NCI-H82 (cell line): ENCODE results near the gene AHSA1.

Source experiments
- DNase-seq: peaks from one replicate; lab custom pipeline; 2025; lab: John Stamatoyannopoulos, UW

Gene AHSA1

DNA sequence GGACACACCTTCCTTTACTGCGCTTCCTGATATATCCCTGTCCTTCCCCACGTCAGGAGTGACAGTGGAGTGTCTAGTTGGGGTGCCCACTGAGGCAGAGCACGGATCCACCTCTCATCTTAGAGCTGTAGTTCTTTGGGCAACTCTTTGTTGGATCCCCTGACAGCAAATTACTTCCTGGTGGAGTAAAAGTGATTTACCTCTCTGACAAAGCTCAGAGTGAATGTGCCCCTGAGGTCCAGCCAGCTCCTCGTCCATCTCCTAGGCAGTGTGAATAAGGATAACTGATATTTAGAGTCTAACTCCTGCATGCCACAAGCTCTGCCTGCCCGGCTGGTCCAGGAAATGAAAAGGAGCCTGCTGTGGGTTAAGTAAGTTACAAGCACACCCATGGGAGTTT, 16.0 kb downstream of the AHSA1 start:
- DNase-seq, result no peak

DNA sequence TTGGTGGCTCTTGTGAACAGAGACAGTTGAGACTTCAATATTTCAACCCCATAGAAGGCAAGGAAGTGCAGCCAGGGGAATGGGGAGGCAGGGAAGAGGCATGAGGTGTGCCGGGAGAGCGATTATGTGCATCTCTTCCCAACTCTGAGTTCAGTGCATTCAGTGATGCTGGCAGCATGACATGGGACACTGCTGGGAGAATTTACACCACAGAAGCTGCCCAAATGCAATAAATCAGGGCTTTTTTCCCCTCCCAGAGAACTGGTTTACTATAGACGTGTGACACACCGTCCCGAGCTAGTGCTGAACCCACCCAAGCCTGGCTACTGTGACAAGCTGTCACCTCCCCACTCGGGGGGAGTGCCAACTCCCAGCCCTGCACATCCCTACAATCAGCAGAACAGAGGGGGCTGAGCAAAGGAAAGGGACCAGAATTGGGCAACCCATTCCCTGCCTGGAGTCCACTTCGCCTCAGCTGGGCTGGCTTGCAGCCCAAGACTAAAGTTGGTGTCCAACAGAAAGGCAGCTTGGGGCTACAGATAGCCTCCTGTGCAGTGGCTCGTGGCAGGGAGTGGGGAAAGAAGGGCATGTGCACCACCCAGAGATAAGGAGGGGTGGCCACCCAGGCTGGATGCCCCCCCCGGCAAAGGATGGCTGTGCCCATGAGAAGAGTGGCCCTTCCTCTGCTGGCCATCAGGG, 16.7 kb downstream of the AHSA1 start:
- no peak for DNase-seq

DNA sequence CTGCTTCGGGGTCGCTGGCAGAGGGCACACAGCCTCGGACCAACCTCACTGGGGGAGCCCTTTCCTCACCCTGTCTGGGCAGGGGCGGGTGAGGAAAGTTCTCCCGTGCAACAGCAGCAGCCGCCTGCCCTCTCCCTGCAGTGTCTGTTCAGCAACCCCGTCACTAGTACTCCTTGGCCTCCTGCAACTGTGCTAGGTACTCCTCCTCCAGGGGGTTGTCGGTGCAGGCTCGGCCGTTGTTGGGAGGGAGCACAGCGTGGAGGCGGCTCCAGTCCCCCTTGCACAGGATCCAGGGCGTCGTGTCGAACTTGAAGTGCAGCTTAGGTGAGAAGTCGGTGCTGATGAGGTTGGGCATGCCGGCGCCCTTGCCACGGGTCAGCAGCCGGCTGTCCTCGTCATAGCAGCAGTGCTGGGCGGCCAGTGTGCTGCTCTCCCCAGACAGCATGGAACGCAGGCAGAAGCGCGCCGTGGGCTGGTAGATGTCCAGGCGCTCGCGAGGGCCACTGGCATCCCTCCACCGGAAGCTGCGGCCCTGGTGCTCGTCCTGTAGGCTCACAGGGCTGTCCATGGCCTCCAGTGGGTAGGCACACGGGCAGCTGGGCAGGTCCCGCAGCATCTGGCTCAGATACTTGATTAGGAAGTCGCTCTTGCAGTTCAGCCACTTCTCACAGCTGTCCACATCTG, 17.7 kb downstream of the AHSA1 start:
- no peak for DNase-seq

DNA sequence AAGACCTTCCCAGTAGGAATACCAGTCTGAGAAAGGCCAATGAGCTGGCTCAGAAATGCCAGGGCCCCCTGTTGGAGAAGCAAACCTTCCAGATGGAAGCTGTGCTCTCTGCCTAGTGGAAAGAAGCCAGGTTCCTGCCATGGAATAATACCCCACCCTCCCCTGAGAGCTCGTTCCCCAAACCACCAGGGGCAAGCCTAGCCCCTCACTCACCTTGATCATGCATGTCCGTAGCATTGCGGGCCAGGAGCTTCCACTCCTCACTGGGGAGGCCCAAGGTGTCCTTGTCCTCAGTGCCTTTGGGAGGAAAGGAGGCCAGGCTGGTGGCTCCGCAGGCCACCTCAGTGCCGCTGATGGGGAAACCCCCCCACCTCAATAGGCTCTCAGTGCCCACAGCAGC, 20.1 kb downstream of the AHSA1 start:
- DNase-seq, result no peak

DNA sequence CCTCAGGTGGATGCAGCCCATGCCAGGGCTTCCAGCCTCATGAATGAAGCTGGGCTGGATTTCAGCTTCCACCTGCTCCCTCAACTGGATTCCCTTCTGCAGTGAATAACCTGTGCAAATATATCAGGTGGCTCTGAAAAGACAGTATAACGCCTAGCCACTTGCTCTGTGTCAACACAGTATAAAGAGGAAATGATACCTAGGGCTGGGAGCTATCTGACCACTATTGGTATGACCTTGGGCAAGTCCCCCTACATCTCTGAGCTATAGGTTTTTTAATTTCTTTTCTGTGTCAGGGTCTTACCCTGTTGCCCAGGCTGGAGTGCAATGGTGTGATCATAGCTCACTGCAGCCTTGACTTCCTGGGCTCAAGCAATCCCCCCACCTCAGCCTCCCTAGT, 20.9 kb downstream of the AHSA1 start:
- no peak for DNase-seq

DNA sequence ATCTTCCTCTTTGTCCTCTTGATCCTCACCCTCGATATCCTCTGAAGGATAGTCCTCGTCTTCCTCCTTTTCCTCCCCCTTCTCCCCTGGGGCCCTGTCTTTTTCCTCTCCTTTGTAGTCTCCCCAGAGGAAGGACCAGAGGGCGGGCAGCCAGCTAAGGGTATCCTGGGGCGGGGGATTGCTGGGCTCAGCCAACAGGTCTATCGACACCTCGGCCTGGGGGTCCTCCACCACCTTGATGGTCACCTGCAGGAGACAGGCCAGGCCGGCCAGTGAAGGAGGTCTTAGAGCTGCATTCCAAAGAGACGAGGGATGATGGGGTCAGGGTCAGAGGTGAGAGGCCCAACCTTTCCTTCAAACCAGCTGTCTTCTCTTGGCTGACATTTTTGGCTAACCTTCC, 24.5 kb downstream of the AHSA1 start:
- no peak for DNase-seq

DNA sequence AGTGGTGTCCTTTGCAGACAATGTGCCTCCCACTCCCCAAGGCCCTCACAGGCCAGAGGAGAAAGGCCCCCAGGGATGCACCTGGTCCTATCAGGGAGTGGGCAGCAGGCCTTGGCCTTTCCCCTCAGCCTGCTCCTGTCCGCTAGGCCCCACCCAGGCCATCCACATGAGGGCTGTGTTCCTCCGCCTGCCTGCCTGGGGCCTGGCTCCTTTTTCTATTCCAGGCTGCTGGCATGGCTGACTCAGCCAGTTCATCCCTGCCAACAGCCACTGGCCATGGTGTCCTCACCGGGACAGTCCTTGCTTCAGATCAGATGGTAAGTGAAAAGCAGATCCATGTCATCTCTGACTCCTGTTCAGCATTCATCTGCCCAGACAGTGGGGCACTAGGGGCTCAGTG, 27.4 kb downstream of the AHSA1 start:
- DNase-seq, result no peak

DNA sequence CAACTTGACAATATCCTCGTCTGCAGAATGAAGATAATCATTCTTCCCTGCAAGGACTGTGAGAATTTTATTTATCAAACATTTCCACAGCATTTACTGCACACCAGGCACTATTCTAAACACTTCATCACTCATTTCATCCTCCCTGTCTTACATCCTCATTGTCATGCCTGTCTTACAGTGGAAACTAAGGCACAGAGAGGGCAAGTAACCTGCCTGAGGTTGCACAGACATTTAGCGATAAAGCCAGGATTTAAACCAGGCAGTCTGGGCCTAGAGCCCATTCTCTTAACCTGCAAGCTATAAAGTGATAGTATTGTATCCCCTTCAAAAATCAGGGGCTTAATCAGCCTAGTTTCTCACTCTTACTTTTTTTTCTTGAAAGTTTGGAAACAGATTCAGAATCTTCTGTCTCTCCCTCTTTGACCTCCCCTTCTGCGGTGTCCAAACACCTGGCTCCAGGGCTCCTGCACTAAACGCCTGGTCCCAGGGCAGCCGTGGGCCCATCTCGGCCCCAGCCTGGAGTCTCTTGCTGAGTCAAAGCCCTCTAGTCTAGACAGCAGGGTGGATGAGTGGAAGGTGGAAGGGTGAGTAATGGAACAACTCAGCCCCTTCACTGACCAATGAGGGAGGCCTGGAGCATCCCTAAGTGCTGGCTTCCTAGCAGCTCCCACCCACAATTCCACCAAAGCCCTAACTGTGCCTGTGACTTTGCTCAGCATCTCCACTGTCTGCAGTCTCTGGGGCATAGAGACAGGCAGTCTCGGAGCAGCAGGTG, 28.2 kb downstream of the AHSA1 start:
- no peak for DNase-seq

DNA sequence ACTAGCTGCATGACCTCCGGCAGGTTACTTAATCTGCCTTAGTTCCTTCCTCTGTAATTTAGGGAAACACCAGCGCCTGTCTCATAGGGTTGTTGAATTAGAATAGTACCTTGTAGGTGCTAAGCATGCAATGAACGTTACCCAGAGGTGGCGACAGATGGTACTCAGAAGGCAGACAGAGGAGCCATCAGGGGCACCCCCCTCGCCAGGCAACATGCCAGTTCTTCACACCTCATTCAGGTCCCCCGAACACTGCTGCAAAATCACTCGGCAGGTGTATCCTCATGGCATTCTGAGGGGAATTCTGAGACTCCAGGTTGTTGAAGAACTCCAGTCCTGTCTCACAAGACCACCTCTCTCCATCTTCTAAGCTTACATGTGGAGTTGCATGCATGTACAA, 30.7 kb downstream of the AHSA1 start:
- no peak for DNase-seq

DNA sequence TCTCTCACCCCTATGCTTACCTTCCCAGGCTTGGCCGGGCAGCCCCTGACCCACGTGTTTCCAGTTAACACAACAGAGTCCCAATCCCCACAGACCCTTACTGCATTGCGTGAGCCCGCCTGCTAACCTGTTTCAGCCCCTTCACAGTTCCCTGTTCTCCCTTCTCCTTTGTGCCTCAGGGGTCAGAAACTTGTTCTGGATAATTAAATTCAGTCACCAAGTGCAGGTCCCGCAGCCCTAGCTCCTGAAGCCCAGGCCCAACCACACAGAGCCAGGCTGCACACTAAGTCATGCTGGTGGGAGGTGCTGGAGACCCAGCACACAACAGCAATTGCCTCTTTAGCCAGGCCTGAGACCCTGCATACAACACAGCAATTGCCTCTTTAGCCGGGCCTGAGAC, 31.1 kb downstream of the AHSA1 start:
- DNase-seq, result no peak

DNA sequence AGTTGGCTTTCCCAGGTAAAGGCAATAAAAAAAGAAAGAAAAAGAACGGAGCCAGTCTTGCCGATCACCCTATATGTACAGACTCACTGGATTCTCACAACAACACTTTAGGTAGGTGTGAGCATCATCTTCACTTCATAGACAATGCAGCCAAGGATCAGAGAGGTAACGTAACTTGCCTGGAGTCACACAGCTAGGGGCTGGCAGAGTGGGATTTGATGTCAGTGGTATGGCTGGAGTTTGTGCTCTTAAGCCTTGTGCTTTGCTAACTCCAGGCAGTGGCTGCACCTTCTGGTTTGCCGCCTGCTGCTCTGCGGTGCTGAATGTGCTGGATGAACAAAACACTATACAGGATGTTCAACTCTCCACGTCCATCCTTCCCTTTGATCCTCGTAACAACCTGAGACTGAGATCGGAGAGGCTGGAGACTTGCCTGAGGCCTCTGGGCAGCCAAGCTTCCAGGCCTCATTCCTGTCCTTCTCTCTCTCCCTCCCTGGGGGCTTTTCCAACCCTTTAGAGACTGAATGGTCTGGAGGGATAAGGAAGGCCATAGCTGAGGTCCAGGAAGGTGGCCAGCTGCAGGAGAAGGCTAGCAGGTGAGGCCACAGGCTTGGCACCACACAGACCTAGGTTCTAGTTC, 32.6 kb downstream of the AHSA1 start:
- no peak for DNase-seq

DNA sequence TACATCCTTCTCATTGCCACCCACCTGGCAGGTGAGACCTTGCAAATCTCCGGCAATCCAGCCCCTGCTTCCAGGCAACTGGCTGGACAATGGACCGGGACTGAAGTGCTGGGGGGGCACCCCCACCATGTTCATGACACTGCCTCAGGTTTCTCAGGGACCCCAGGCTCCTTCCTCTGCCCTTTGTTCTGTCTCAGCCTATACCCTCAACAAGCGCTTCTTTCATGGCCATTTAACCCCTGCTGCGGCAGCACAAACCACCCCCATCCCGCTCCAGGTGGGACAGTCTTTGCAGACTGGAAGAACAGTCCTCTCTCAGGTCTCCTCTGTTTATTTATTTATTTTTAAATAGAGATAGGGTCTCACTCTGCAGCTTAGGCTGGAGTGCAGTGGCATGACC, 33.2 kb downstream of the AHSA1 start:
- no peak for DNase-seq

DNA sequence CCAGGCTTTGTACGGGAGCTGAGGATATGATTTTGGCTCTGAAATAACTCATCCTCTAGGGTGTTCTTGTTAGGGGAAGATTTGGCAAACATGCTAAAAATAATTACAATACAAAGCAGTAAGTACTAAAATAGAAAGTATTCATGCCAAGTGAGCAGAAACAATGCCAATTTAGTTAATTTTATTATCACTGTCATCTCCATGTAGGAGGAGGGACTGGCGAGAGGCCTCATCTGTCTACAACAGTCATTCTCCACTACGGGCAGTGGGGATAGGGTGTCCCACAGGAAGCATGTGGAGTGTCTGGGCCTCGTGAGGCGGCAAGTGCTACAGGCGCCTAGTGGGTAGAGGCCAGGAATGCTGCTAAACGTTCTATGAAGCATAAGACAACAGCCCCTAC, 37.4 kb downstream of the AHSA1 start:
- DNase-seq, result no peak

DNA sequence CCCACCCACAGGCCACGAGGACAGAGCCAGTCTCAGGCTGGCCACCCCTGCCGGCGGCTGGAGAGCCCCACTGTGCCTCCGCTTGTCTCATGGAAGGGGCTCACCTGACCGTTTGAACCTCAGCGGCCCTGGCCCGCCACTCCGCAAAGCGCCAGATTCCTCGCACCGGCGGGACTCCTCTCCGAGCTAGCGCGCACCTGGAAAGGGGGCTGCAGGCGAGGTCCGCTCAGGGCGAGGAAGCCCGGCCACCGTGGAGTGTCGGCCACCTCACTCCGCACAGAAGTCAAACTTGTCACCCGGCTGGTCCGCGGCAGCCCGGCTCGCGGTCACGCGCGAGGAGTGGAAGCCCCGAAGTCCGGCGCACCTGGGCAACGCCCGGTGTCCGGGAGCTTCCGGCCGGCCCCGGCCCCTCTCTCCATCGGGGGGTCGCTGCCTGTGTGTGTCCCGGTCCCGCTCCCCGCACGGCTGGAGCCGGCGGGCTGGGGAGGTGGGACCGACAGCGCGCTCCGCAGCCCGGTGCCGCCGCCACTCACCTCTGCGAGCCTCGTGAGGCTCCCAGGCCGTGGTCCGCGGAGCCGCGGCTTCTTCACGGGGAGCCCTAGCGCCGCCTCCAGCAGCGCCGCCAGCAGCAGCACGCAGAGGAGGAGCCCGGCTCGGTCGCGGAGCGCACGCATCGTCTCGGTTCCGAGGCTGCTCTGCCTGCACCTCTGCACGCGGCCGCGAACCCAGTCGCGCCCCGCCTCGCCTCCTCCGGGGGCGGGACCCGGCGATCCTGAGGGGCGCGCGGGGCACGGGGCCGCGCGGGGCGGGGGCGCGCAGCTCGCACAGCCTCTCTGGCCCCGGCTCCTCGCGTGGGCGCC, 40.5 kb downstream of the AHSA1 start, which contains the start of gene ISM2:
TSS of gene ISM2 (minus strand) at position 697 of the 860 bp plus-strand sequence. CDS start at position 674, 23 bp downstream.
- peak; percentile 54 for DNase-seq

DNA sequence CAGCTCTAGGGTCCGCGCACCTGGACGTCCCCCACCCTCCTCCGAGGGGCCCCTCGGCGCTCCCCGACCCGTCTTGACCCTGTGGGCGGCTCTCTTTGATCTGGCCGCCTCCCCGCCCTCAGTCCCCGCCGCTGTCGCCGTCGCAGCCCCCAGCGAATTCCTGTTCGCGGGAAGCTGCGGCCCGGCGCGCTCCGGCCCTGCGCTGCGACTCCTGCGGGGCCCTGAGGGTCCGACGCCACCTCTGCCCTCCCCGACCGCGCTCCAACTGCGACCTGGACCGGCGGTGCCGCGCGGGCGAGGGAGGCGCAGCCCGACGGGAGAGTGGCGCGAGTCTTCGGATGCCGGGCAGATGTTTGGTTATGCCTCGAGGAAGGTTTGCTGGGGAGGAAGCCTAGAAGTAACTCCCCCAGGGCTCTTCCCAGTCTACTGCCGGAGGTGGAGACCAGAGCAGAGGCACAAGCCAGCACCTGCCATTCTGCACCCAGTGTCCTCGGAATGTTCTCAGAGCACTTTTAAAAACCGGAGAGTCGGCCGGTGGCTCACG, 41.2 kb downstream of the AHSA1 start:
- DNase-seq, result peak; percentile 18

DNA sequence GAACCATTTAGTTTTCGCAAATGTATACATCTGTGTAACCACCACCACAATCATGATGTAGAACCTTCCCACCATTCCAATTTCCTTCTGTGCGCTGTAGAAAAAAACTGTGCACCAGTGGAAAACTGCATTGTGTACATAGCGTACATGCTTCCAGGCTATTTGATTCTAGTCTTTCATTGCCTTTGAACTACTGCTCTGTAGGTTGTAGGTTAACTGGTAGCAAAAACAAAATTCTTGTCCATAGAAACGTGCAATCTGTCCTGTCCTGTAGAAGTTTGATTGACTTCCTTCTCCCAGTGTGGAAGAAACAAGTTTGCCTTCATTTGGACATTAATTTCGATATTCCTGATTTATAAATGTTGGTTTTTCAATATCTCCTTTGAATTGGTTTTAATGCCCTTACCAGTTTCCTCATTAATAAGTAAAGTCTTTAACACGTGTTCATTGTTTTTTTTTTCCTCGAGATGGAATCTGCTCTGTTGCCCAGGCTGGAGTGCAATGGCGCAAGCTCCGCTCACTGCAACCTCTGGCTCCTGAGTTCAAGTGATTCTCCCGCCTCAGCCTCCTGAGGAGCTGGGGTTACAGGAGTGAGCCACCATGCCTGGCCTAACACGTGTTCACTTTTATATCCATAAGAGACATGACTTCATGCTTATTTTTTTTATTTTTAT, 44.4 kb downstream of the AHSA1 start:
- no peak for DNase-seq

DNA sequence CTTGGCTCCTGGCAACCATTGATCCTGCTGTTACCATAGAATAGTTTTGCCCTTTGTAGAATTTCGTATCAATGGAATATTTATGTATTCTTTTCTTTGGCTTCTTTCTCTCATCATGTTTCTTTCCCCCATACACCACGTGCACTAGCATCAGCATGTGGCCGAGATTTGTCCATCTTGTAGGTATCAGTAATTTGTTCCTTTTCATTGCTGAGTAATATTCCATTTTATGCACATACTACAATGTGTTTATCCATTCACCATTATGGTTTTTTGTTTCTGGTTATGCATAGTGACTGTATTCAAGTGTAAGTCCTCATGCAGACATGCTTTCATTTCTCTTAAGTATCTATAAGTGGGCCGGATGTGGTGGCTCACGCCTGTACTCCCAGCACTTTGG, 45.2 kb downstream of the AHSA1 start:
- DNase-seq, result no peak

DNA sequence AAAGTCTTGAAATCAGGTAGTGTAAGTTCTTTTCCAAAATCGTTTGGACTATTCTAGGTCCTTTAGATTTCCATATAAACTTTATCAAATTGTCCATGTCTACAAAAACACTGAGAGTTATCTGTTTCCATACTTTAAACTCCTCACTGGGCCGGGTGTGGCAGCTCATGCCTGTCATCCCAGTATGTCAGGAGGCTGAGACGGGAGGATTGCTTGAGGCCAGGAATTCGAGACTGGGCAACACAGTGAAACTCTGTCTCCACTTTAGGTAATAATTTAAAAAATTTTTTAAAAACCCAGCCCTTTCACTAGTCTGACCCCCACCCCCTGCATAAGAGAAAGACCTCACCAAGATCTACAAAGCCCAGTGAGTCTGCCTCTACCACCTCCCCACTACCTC, 47.1 kb downstream of the AHSA1 start:
- DNase-seq, result no peak

DNA sequence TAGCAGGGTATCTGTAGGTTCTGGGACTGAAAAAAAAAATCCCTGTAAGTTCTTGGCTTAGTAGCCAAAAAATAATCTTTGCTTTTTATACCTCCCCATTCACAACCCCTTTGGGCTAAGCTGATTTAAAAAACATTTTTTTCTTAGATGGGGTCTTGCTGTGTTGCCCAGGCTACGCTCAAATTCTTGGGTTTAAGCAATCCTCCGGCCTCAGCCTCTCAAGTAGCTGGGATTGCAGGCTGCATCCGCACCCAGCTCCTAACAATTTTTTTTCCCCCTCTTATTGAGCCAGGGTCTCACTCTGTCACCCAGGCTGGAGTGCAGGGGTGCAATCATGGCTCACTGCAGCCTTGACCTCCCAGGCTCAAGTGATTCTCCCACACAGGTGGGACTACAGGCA, 49.9 kb downstream of the AHSA1 start:
- no peak for DNase-seq

DNA sequence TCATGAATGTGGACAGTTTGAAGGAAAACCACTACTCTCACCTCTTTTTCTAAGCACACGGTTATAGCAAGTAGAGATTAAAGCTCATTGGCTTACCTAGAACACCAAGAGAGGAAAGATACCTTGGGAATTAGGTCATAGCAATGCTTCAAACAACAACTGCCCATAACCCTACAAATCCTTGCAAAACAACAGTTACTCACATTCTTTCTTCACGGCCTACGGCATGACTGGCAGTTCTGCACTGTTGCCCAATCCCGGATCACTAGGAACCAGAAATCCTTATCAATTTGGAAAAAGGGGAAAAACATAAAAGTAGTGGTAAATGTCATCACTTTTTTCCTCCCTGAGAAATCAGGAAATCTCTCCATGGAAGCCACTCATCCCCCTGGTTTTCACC, 50.4 kb downstream of the AHSA1 start:
- no peak for DNase-seq

DNA sequence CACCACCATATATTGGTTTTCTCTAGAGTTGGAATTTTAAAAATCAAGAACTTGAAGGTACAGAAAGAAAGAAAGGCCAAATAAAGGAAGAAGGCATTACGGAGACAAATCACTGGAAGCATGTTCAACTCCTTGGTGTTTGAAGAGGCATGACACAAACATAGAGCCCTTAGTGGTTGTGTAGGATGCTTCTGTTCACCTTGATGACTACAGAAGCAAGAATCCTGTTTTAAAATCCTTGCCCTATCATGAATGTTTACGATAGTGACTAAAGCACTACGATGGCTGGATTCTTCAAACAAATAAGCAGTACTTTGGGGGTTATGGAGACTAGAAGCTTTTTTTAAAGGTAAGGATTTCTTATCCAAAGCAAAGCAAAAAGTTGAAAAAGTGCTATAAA, 51.0 kb downstream of the AHSA1 start:
- no peak for DNase-seq
